CD4-positive, alpha-beta T cell (primary cell): ENCODE measurements around the gene URB1. TPM values are rescaled to one million over a fixed set of nuclear protein-coding genes. Genes with fewer than 3 reads are reported as not detected.
"Not testable (repeated sequence)": the region's sequence is repeated elsewhere in the genome, so short reads cannot be mapped to it uniquely, and the experiment has no call there.

Source experiments
- ATAC-seq: fragments of 200-7000 bp; cut with Tn5 transposase; one replicate; pipeline ENCODE4 v1.10.0; 2022; ENCODE audit warnings: mild to moderate bottlenecking; ENCODE audit not compliant: poor library complexity
- CTCF ChIA-PET: fragments of 350-600 bp; sonication (Branson Sonifier 250); formaldehyde crosslinking; loops from one replicate; lab custom pipeline; 2021; ENCODE audit warnings: antibody characterized with exemption, inconsistent platforms; lab: Charles Lee
- POLR2A ChIA-PET: fragments of 350-600 bp; sonication (Branson Sonifier 250); formaldehyde crosslinking; loops from one replicate; lab custom pipeline; 2021; ENCODE audit warnings: antibody characterized with exemption, inconsistent platforms; lab: Charles Lee
- DNase-seq, 14 experiments: peaks; one replicate each; pipeline ENCODE4 v3.0.0-alpha.2; 2013 to 2020; ENCODE audit warnings: mixed read lengths in 2 of 14
- H3K27ac ChIP-seq, 2 donors: one replicate each; pipeline versions ENCODE4 v1.5.1 to v1.7.0; 2013; ENCODE audit warnings: low read length in 2 of 2, low read depth in 1 of 2, mild to moderate bottlenecking in 1 of 2
- H3K27me3 ChIP-seq, 2 experiments: 1 replicate in 1 of 2; 2 replicates in 1 of 2; pipeline versions ENCODE4 v1.6.1 to v1.7.0; 2013; ENCODE audit warnings: low read length in 2 of 2, control low read depth in 1 of 2, mild to moderate bottlenecking in 1 of 2, moderate library complexity in 1 of 2; ENCODE audit not compliant: insufficient read depth in 2 of 2, control insufficient read depth in 1 of 2
- H3K36me3 ChIP-seq: one replicate; pipeline ENCODE4 v1.6.1; 2013; ENCODE audit warnings: low read length, control low read depth; ENCODE audit not compliant: insufficient read depth
- H3K4me1 ChIP-seq: one replicate; pipeline ENCODE4 v1.6.1; 2013; ENCODE audit warnings: low read length, control low read depth; ENCODE audit not compliant: insufficient read depth
- H3K4me3 ChIP-seq: one replicate; pipeline ENCODE4 v1.5.1; 2013; ENCODE audit warnings: mild to moderate bottlenecking, low read length, moderate library complexity
- H3K9me3 ChIP-seq, 2 experiments: 1 replicate in 1 of 2; 2 replicates in 1 of 2; pipeline versions ENCODE4 v1.6.1 to v1.7.0; 2013; ENCODE audit warnings: low read length in 2 of 2, mild to moderate bottlenecking in 2 of 2, control low read depth in 1 of 2, moderate library complexity in 1 of 2; ENCODE audit not compliant: control insufficient read depth in 1 of 2, insufficient read depth in 1 of 2
- H3K27ac Mint-ChIP-seq: one replicate; pipeline ENCODE4 v1.8.0; 2020; ENCODE audit warnings: mixed read lengths
- H3K27me3 Mint-ChIP-seq: one replicate; pipeline ENCODE4 v1.8.0; 2021; ENCODE audit warnings: mixed read lengths
- H3K36me3 Mint-ChIP-seq: one replicate; pipeline ENCODE4 v1.8.0; 2021; ENCODE audit warnings: low read depth, mixed read lengths
- H3K4me1 Mint-ChIP-seq: one replicate; pipeline ENCODE4 v1.8.0; 2021; ENCODE audit warnings: low read depth, mixed read lengths
- H3K4me3 Mint-ChIP-seq: one replicate; pipeline ENCODE4 v1.8.0; 2020; ENCODE audit warnings: mild to moderate bottlenecking, mixed read lengths
- H3K9me3 Mint-ChIP-seq: one replicate; pipeline ENCODE4 v1.8.0; 2020; ENCODE audit warnings: mixed read lengths
- CTCF ChIP-seq: fragments of 200-600 bp; IDR thresholded peaks from one replicate; pipeline ENCODE4 v1.8.0; 2022; ENCODE audit warnings: antibody characterized with exemption, mild to moderate bottlenecking
- intact Hi-C, 2 experiments: fragments of 100-400 bp; cut with DNase I in 1 of 2; cut with micrococcal nuclease in 1 of 2; formaldehyde crosslinking; loops; one replicate each; pipeline versions ENCODE4 v1.15.1 to v1.9.0; 2023 to 2025; cut with DNase I, micrococcal nuclease
- total RNA-seq, 174 experiments: library from RNA in 2 of 174; stranded (reverse) in 2 of 174; gene quantifications; one replicate each; pipeline ENCODE4 v1.2.3 and lab custom pipeline; 2021 to 2026

Gene URB1
- total RNA-seq, 2 experiments from 2014 or later = 5.4 to 5.7 TPM

- ChIA-PET POLR2A (interaction anchor here (1.7 to 3.5 kb wide), 3 partner anchors 19 to 220 kb away, joined by 6 to 26 read pairs (median 7); partner anchors contain the start of genes CFAP298 and EVA1C), CTCF (interaction anchor here (1.5 kb wide), 2 partner anchors 21 to 209 kb away, joined by 3 to 4 read pairs; partner anchors contain the start of gene EVA1C)
- H3K4me3 Mint-ChIP-seq = peak overlapping the region; percentile 94
- no peaks in the 10 kb centered on the region for H3K9me3 ChIP-seq
- H3K27ac Mint-ChIP-seq = no peak overlapping the region
- H3K36me3 ChIP-seq = peaks cover 14% of the 10 kb centered on the region
- DNase-seq = no peak
- H3K4me1 Mint-ChIP-seq = peaks cover 63% of the 10 kb centered on the region
- no peaks in the 10 kb centered on the region for H3K27me3 Mint-ChIP-seq
- no peaks in the 10 kb centered on the region for H3K27me3 ChIP-seq
- peak overlapping the region; percentile 98 for H3K4me3 ChIP-seq
- peaks cover 32% of the 10 kb centered on the region for H3K36me3 Mint-ChIP-seq
- intact Hi-C loops = loop anchor here in 1 of 2 experiments (2.0 to 10.0 kb wide), 6 partner anchors 113 to 1251 kb away; partner anchors contain the start of genes CFAP298, CRYZL1, GART and ITSN1
- ATAC-seq = no peak
- H3K9me3 Mint-ChIP-seq = no peaks in the 10 kb centered on the region
- peaks cover 30% of the 10 kb centered on the region for H3K4me1 ChIP-seq
- TF ChIP-seq CTCF = no peak
- H3K27ac ChIP-seq = no peak overlapping the region
Measured at GRCh38 chr21:32391755-32392154, 1.1 kb downstream of the URB1 start.

GRCh38 chr21:32390537-32391224 is 2.1 kb downstream of the URB1 start:
- POLR2A ChIA-PET, H3K27ac Mint-ChIP-seq, H3K4me3 ChIP-seq, ATAC-seq, H3K27me3 Mint-ChIP-seq, H3K27me3 ChIP-seq, H3K4me3 Mint-ChIP-seq, H3K27ac ChIP-seq, H3K9me3 ChIP-seq, DNase-seq, H3K9me3 Mint-ChIP-seq: not testable (repeated sequence)
- H3K36me3 Mint-ChIP-seq = peaks cover 33% of the 10 kb centered on the region
- intact Hi-C loops = loop anchor here in 1 of 2 experiments (5.0 to 10.0 kb wide), 4 partner anchors 382 to 1252 kb away; partner anchors contain the start of genes CRYZL1, GART, ITSN1 and PAXBP1
- H3K4me1 Mint-ChIP-seq = peaks cover 65% of the 10 kb centered on the region
- Histone ChIP-seq H3K36me3 (peaks cover 20% of the 10 kb centered on the region), H3K4me1 (peaks cover 30% of the 10 kb centered on the region)
- CTCF ChIA-PET = interaction anchor here (1.5 kb wide), 1 partner anchor 22 kb away, joined by 3 read pairs; the partner anchor contains the start of gene EVA1C

- Mint-ChIP-seq H3K36me3 (peaks cover 44% of the 10 kb centered on the region), H3K4me3 (peak overlapping the region; percentile 59), H3K9me3 (no peaks in the 10 kb centered on the region), H3K27ac (no peak overlapping the region), H3K27me3 (no peaks in the 10 kb centered on the region), H3K4me1 (peaks cover 72% of the 10 kb centered on the region)
- CTCF ChIA-PET = no interaction called here
- intact Hi-C loops = loop anchor here in 1 of 2 experiments (5.0 to 10.0 kb wide), 5 partner anchors 383 to 1253 kb away; partner anchors contain the start of genes CRYZL1, GART, ITSN1 and PAXBP1
- H3K27me3 ChIP-seq = no peaks in the 10 kb centered on the region
- DNase-seq = no peak
- POLR2A ChIA-PET = no interaction called here
- peaks cover 30% of the 10 kb centered on the region for H3K4me1 ChIP-seq
- no peak for TF ChIP-seq CTCF
- H3K36me3 ChIP-seq = peaks cover 20% of the 10 kb centered on the region
- no peak overlapping the region for H3K27ac ChIP-seq
- H3K9me3 ChIP-seq = no peaks in the 10 kb centered on the region
- no peak for ATAC-seq
- H3K4me3 ChIP-seq = no peak overlapping the region
Measured at GRCh38 chr21:32389337-32390015, 3.3 kb downstream of the URB1 start.
